ENCODE data around the gene TBR1. TPM values are rescaled to one million over a fixed set of nuclear protein-coding genes. Genes with fewer than 3 reads are reported as not detected.

Gene TBR1
- total RNA-seq, 1 donor from 2014 or later: not detected

- DNase-seq (ENCODE audit: low spot score): no peak
- Mint-ChIP-seq H3K27ac (ENCODE audit: unreplicated experiment) (no peak overlapping the region), H3K9me3 (ENCODE audit: low read depth) (peaks cover 5% of the 10 kb centered on the region), H3K27me3 (ENCODE audit: low read depth) (peaks cover 84% of the 10 kb centered on the region), H3K36me3 (ENCODE audit: low read depth) (peaks cover 12% of the 10 kb centered on the region), H3K4me1 (ENCODE audit: low read depth) (peaks cover 48% of the 10 kb centered on the region), H3K4me3 (ENCODE audit: unreplicated experiment) (peak overlapping the region; percentile 24)
- TF ChIP-seq CTCF (IDR thresholded peaks at IDR 0.05): no peak
Measured at GRCh38 chr2:161418275-161418714, 2.2 kb downstream of the TBR1 start.

- peaks cover 46% of the 10 kb centered on the region for H3K4me1 Mint-ChIP-seq (ENCODE audit: low read depth)
- DNase-seq (ENCODE audit: low spot score): no peak
Measured at GRCh38 chr2:161418715-161419637, 2.9 kb downstream of the TBR1 start.

GRCh38 chr2:161419638-161420190 lies 3.6 kb downstream of the TBR1 start:
- Mint-ChIP-seq H3K27ac (ENCODE audit: unreplicated experiment) (no peak overlapping the region), H3K9me3 (ENCODE audit: low read depth) (peaks cover 6% of the 10 kb centered on the region), H3K4me1 (ENCODE audit: low read depth) (peaks cover 49% of the 10 kb centered on the region), H3K36me3 (ENCODE audit: low read depth) (peaks cover 15% of the 10 kb centered on the region), H3K27me3 (ENCODE audit: low read depth) (peaks cover 87% of the 10 kb centered on the region), H3K4me3 (ENCODE audit: unreplicated experiment) (no peak overlapping the region)
- no peak for TF ChIP-seq CTCF (IDR thresholded peaks at IDR 0.05)
- DNase-seq (ENCODE audit: low spot score): no peak

More at GRCh38 chr2:161418715-161419637, 2.9 kb downstream of the TBR1 start:
- Mint-ChIP-seq H3K27ac (ENCODE audit: unreplicated experiment) (no peak overlapping the region), H3K9me3 (ENCODE audit: low read depth) (peaks cover 5% of the 10 kb centered on the region), H3K27me3 (ENCODE audit: low read depth) (peaks cover 81% of the 10 kb centered on the region), H3K36me3 (ENCODE audit: low read depth) (peaks cover 12% of the 10 kb centered on the region), H3K4me3 (ENCODE audit: unreplicated experiment) (peak overlapping the region; percentile 63)
- TF ChIP-seq CTCF (IDR thresholded peaks at IDR 0.05): no peak

- H3K36me3 Mint-ChIP-seq (ENCODE audit: low read depth): peaks cover 15% of the 10 kb centered on the region
- H3K9me3 Mint-ChIP-seq (ENCODE audit: low read depth): peaks cover 8% of the 10 kb centered on the region
- no peak for DNase-seq (ENCODE audit: low spot score)
- H3K27ac Mint-ChIP-seq (ENCODE audit: unreplicated experiment): no peak overlapping the region
- H3K4me1 Mint-ChIP-seq (ENCODE audit: low read depth): peaks cover 41% of the 10 kb centered on the region
- peaks cover 88% of the 10 kb centered on the region for H3K27me3 Mint-ChIP-seq (ENCODE audit: low read depth)
- TF ChIP-seq CTCF (IDR thresholded peaks at IDR 0.05): no peak
- H3K4me3 Mint-ChIP-seq (ENCODE audit: unreplicated experiment): no peak overlapping the region
Measured at GRCh38 chr2:161420406-161421074, 4.4 kb downstream of the TBR1 start.

GRCh38 chr2:161421686-161422085 lies 5.6 kb downstream of the TBR1 start:
- peaks cover 8% of the 10 kb centered on the region for H3K9me3 Mint-ChIP-seq (ENCODE audit: low read depth)
- H3K27me3 Mint-ChIP-seq (ENCODE audit: low read depth): peaks cover 86% of the 10 kb centered on the region
- no peak for TF ChIP-seq CTCF (IDR thresholded peaks at IDR 0.05)
- H3K27ac Mint-ChIP-seq (ENCODE audit: unreplicated experiment): no peak overlapping the region
- no peak overlapping the region for H3K4me3 Mint-ChIP-seq (ENCODE audit: unreplicated experiment)
- no peak for DNase-seq (ENCODE audit: low spot score)
- peaks cover 15% of the 10 kb centered on the region for H3K36me3 Mint-ChIP-seq (ENCODE audit: low read depth)
- H3K4me1 Mint-ChIP-seq (ENCODE audit: low read depth): peaks cover 30% of the 10 kb centered on the region
